MM.1S (cell line): ENCODE measurements around the gene TRIM72.

Experiments used
- EZH2 ChIP-seq: fragments of 300-600 bp; sonication (generic); optimal IDR thresholded peaks from 2 replicates; pipeline ENCODE3; 2017; ENCODE audit warnings: low read depth, mild to moderate bottlenecking, antibody characterized with exemption, low read length, mixed read lengths
- EZH2phosphoT487 ChIP-seq: fragments of 300-600 bp; sonication (generic); IDR thresholded peaks from 2 replicates; pipeline ENCODE4 v1.6.1; 2018; ENCODE audit warnings: antibody characterized with exemption, low read length
- TF ChIP-seq, protein P1 (sequence below): fragments of 300-600 bp; sonication (generic); IDR thresholded peaks from 2 replicates; pipeline ENCODE4 v1.5.1; 2016; ENCODE audit warnings: antibody characterized with exemption, low read length, mixed read lengths

DNA sequence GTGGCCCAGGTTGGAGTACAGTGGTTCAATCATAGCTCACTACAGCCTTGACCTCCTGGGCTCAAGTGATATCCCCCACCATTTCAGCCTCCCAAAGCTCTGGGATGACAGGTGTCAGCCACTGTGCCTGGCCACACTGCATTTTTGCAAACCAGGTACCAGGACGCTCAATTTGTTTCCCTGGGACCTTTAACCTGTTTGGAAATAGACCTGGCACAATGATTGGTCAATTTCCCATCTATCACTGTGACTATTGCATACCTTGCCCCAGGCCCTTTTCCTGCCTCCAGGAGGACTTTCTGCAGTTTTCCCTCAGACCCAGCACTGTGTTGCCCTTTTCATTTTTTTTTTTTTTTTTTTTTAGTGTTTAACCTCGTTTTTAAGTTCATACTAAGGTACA lies 45.1 kb upstream of the TRIM72 start:
- TF ChIP-seq, protein P1, sequence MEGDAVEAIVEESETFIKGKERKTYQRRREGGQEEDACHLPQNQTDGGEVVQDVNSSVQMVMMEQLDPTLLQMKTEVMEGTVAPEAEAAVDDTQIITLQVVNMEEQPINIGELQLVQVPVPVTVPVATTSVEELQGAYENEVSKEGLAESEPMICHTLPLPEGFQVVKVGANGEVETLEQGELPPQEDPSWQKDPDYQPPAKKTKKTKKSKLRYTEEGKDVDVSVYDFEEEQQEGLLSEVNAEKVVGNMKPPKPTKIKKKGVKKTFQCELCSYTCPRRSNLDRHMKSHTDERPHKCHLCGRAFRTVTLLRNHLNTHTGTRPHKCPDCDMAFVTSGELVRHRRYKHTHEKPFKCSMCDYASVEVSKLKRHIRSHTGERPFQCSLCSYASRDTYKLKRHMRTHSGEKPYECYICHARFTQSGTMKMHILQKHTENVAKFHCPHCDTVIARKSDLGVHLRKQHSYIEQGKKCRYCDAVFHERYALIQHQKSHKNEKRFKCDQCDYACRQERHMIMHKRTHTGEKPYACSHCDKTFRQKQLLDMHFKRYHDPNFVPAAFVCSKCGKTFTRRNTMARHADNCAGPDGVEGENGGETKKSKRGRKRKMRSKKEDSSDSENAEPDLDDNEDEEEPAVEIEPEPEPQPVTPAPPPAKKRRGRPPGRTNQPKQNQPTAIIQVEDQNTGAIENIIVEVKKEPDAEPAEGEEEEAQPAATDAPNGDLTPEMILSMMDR: no peak
- no peak for TF ChIP-seq EZH2
- no peak for TF ChIP-seq EZH2phosphoT487
